GM12878 (cell line): ENCODE measurements around the gene WDR89. TPM values are rescaled to one million over a fixed set of nuclear protein-coding genes. Genes with fewer than 3 reads are reported as not detected.

Experiments
- BHLHE40 ChIP-seq, 2 experiments: fragments of 450-650 bp in 1 of 2; IDR thresholded peaks; 2 replicates each; pipeline ENCODE4 v1.6.1; 2011 to 2017; ENCODE audit warnings: low read depth in 2 of 2, borderline replicate concordance in 1 of 2, improper control_type of control experiment in 1 of 2, low read length in 1 of 2, mild to moderate bottlenecking in 1 of 2
- DPF2 ChIP-seq: fragments of 450-650 bp; IDR thresholded peaks from 2 replicates; pipeline ENCODE4 v1.6.1; 2017; ENCODE audit warnings: mild to moderate bottlenecking
- ESRRA ChIP-seq: IDR thresholded peaks from 2 replicates; pipeline ENCODE4 v1.6.1; 2012; ENCODE audit warnings: mild to moderate bottlenecking, low read length, improper control_type of control experiment
- GATAD2B ChIP-seq: fragments of 450-650 bp; conservative IDR thresholded peaks from 2 replicates; pipeline ENCODE4 v1.6.1; 2017; ENCODE audit warnings: low read depth, mild to moderate bottlenecking, moderate library complexity
- HDGF ChIP-seq: fragments of 450-650 bp; IDR thresholded peaks from 2 replicates; pipeline ENCODE4 v1.6.1; 2016; ENCODE audit warnings: antibody characterized with exemption
- KAT2A ChIP-seq: conservative IDR thresholded peaks from 2 replicates; pipeline ENCODE4 v1.6.1; 2011; ENCODE audit warnings: low read depth, low read length; ENCODE audit not compliant: control insufficient read depth
- KDM1A ChIP-seq: fragments of 200-600 bp; sonication (generic); IDR thresholded peaks from 2 replicates; pipeline ENCODE4 v1.6.1; 2016; ENCODE audit warnings: borderline replicate concordance
- MYC ChIP-seq: IDR thresholded peaks from 2 replicates; pipeline ENCODE4 v1.6.1; 2011; ENCODE audit warnings: mild to moderate bottlenecking, low read length, moderate library complexity, inconsistent platforms; ENCODE audit not compliant: insufficient read depth, insufficient replicate concordance, insufficient read length, severe bottlenecking
- NFIC ChIP-seq: IDR thresholded peaks from 2 replicates; pipeline ENCODE4 v1.6.1; 2012; ENCODE audit warnings: low read depth, mild to moderate bottlenecking, inconsistent platforms, low read length, moderate library complexity
- NFYA ChIP-seq: IDR thresholded peaks from 2 replicates; pipeline ENCODE4 v1.6.1; 2011; ENCODE audit warnings: low read depth, mild to moderate bottlenecking, low read length, improper control_type of control experiment, borderline replicate concordance
- PML ChIP-seq: IDR thresholded peaks from 2 replicates; pipeline ENCODE4 v1.6.1; 2012; ENCODE audit warnings: low read length, inconsistent platforms
- RBBP5 ChIP-seq: fragments of 200-600 bp; sonication (generic); conservative IDR thresholded peaks from 2 replicates; pipeline ENCODE4 v1.6.1; 2016
- TAF1 ChIP-seq: IDR thresholded peaks from 2 replicates; pipeline ENCODE4 v1.6.1; 2011; ENCODE audit warnings: mild to moderate bottlenecking, low read depth, low read length, borderline replicate concordance
- TCF3 ChIP-seq: IDR thresholded peaks from 2 replicates; pipeline ENCODE4 v1.6.1; 2012; ENCODE audit warnings: low read depth, mild to moderate bottlenecking, low read length, borderline replicate concordance; ENCODE audit not compliant: insufficient read depth
- ZBED1 ChIP-seq: IDR thresholded peaks from 2 replicates; pipeline ENCODE4 v1.6.1; 2016; ENCODE audit warnings: borderline replicate concordance
- ZNF622 ChIP-seq: fragments of 450-650 bp; IDR thresholded peaks from 2 replicates; pipeline ENCODE4 v1.6.1; 2017; ENCODE audit warnings: mild to moderate bottlenecking, inconsistent platforms
- ZZZ3 ChIP-seq: IDR thresholded peaks from 2 replicates; pipeline ENCODE4 v1.6.1; 2011; ENCODE audit warnings: low read depth; ENCODE audit not compliant: control insufficient read depth, insufficient read length
- polyA plus RNA-seq, 11 experiments: library from polyadenylated mRNA; depleted of rRNA in 4 of 11; unstranded in 6 of 11; stranded (reverse) in 5 of 11; fragments of >200 nt; fragmentation: Nextera tagmentation in 4 of 11; fragmentation: Illumina TruSeq in 1 of 11; extraction: Ambion mirVana in 4 of 11; extraction: Trizol in 1 of 11; gene quantifications; 1 replicate in 1 of 11; 2 replicates in 10 of 11; pipeline versions ENCODE4 v1.2.1 to v1.2.3, GENCODE V29; 2011 to 2016; ENCODE audit warnings: inconsistent platforms in 2 of 11, missing spikeins in 2 of 11, low read depth in 1 of 11
- total RNA-seq, 4 experiments: library from RNA; depleted of rRNA in 3 of 4; stranded (reverse); fragments of >200 nt in 3 of 4; fragmentation: Illumina TruSeq in 1 of 4; extraction: Trizol in 1 of 4; gene quantifications; 2 replicates each; pipeline versions ENCODE4 v1.2.1 to v1.2.3, GENCODE V29; 2013 to 2021
- TF ChIP-seq, protein P1 (sequence below): fragments of 450-650 bp; IDR thresholded peaks from 2 replicates; pipeline ENCODE4 v1.6.1; 2017; ENCODE audit warnings: mild to moderate bottlenecking, moderate library complexity
- TF ChIP-seq, protein P2 (sequence below): fragments of 450-650 bp; IDR thresholded peaks from 2 replicates; pipeline ENCODE4 v1.6.1; 2017; ENCODE audit warnings: mild to moderate bottlenecking, moderate library complexity
- TF ChIP-seq, protein P3 (sequence below): fragments of 450-650 bp; IDR thresholded peaks from 2 replicates; pipeline ENCODE4 v1.6.1; 2017; ENCODE audit warnings: low read depth, mild to moderate bottlenecking, moderate library complexity

Gene WDR89
- total and polyA plus RNA-seq, 10 of the 15 experiments (the other 5 are each of a cell fraction or from before 2014, with no cell fraction given) = 11.8 to 25.7 (median 17.5) TPM

DNA sequence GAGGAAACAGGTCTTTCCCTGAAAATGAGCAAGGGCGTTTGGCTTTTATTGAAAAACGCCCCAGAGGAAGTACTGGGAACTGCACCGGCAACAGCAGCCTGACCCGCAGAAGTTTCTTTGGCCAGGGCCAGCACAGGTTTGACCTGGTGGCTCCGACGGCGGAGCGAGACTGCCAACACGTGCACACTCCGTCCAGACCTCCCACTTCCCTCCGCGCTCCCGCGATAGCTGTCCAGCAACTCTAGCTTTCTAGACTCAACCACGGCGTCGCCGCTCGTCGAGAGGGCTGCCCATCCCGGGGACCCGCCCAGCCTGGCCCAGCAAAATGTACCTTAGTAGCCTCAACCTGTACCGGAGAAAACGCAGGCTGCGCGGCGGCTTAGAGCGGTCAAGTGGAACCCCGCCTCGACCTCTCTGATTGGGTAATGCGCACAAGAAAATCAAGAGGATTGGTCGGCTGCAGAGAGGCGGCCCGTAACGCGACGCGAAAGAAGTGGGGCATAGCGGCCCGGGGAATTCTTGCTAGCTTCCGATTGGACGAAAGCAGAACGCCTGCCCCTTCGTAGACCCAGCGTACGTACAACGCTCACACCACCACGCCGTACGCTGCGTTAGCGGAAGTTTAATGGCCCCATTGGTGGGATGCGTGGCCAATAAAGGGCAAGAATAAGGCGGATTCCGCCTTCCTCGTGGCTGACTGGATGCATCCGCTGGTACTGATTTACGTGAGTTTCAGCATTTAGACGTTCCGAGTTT lies at the start of gene WDR89 (continued):
- TF ChIP-seq, protein P1, sequence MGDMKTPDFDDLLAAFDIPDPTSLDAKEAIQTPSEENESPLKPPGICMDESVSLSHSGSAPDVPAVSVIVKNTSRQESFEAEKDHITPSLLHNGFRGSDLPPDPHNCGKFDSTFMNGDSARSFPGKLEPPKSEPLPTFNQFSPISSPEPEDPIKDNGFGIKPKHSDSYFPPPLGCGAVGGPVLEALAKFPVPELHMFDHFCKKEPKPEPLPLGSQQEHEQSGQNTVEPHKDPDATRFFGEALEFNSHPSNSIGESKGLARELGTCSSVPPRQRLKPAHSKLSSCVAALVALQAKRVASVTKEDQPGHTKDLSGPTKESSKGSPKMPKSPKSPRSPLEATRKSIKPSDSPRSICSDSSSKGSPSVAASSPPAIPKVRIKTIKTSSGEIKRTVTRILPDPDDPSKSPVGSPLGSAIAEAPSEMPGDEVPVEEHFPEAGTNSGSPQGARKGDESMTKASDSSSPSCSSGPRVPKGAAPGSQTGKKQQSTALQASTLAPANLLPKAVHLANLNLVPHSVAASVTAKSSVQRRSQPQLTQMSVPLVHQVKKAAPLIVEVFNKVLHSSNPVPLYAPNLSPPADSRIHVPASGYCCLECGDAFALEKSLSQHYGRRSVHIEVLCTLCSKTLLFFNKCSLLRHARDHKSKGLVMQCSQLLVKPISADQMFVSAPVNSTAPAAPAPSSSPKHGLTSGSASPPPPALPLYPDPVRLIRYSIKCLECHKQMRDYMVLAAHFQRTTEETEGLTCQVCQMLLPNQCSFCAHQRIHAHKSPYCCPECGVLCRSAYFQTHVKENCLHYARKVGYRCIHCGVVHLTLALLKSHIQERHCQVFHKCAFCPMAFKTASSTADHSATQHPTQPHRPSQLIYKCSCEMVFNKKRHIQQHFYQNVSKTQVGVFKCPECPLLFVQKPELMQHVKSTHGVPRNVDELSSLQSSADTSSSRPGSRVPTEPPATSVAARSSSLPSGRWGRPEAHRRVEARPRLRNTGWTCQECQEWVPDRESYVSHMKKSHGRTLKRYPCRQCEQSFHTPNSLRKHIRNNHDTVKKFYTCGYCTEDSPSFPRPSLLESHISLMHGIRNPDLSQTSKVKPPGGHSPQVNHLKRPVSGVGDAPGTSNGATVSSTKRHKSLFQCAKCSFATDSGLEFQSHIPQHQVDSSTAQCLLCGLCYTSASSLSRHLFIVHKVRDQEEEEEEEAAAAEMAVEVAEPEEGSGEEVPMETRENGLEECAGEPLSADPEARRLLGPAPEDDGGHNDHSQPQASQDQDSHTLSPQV = no peak
- TF ChIP-seq BHLHE40 (IDR thresholded peaks at IDR 0.05; ENCODE audit: borderline replicate concordance in 1 of 2, low read depth in 2 of 2, low read length in 1 of 2) (peak; percentile 97 to 98), TAF1 (peak; percentile 97), NFIC (no peak; the same call in 1 of the 2 replicates), RBBP5 (no peak), ESRRA (peak; percentile 49; the same call in 1 of the 2 replicates), TCF3 (peak; percentile 57; the same call in 1 of the 2 replicates), ZNF622 (no peak), ZBED1 (no peak), NFYA (no peak), PML (peak; percentile 95), GATAD2B (peak; percentile 95), DPF2 (peak; percentile 51), KDM1A (no peak), MYC (peak; percentile 76), KAT2A (no peak), HDGF (0 out of 2 replicates have a peak, but pooled peaks have one; percentile 87), ZZZ3 (no peak)
- TF ChIP-seq, protein P2, sequence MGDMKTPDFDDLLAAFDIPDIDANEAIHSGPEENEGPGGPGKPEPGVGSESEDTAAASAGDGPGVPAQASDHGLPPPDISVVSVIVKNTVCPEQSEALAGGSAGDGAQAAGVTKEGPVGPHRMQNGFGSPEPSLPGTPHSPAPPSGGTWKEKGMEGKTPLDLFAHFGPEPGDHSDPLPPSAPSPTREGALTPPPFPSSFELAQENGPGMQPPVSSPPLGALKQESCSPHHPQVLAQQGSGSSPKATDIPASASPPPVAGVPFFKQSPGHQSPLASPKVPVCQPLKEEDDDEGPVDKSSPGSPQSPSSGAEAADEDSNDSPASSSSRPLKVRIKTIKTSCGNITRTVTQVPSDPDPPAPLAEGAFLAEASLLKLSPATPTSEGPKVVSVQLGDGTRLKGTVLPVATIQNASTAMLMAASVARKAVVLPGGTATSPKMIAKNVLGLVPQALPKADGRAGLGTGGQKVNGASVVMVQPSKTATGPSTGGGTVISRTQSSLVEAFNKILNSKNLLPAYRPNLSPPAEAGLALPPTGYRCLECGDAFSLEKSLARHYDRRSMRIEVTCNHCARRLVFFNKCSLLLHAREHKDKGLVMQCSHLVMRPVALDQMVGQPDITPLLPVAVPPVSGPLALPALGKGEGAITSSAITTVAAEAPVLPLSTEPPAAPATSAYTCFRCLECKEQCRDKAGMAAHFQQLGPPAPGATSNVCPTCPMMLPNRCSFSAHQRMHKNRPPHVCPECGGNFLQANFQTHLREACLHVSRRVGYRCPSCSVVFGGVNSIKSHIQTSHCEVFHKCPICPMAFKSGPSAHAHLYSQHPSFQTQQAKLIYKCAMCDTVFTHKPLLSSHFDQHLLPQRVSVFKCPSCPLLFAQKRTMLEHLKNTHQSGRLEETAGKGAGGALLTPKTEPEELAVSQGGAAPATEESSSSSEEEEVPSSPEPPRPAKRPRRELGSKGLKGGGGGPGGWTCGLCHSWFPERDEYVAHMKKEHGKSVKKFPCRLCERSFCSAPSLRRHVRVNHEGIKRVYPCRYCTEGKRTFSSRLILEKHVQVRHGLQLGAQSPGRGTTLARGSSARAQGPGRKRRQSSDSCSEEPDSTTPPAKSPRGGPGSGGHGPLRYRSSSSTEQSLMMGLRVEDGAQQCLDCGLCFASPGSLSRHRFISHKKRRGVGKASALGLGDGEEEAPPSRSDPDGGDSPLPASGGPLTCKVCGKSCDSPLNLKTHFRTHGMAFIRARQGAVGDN = peak; percentile 96
- TF ChIP-seq, protein P3, sequence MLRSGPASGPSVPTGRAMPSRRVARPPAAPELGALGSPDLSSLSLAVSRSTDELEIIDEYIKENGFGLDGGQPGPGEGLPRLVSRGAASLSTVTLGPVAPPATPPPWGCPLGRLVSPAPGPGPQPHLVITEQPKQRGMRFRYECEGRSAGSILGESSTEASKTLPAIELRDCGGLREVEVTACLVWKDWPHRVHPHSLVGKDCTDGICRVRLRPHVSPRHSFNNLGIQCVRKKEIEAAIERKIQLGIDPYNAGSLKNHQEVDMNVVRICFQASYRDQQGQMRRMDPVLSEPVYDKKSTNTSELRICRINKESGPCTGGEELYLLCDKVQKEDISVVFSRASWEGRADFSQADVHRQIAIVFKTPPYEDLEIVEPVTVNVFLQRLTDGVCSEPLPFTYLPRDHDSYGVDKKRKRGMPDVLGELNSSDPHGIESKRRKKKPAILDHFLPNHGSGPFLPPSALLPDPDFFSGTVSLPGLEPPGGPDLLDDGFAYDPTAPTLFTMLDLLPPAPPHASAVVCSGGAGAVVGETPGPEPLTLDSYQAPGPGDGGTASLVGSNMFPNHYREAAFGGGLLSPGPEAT = no peak; the same call in none of the 2 replicates
